T-helper 1 cell treated with Interleukin-12 subunit alpha and Interleukin-12 subunit beta and Interleukin-4 antibody, amounts not matched to agents 30 μg/mL and 1 μg/mL, for 36 hours (primary cell): ENCODE results near the gene MTOR.

ENCODE experiments used
- H3K27ac Mint-ChIP-seq: one replicate; pipeline ENCODE4 v1.8.0; 2021; ENCODE audit warnings: mild to moderate bottlenecking, mixed read lengths
- H3K27me3 Mint-ChIP-seq: one replicate; pipeline ENCODE4 v1.8.0; 2021; ENCODE audit warnings: low read depth, mixed read lengths
- H3K36me3 Mint-ChIP-seq: one replicate; pipeline ENCODE4 v1.8.0; 2021; ENCODE audit warnings: low read depth, mixed read lengths
- H3K4me1 Mint-ChIP-seq: one replicate; pipeline ENCODE4 v1.8.0; 2021; ENCODE audit warnings: low read depth, mixed read lengths
- H3K4me3 Mint-ChIP-seq: one replicate; pipeline ENCODE4 v1.8.0; 2021; ENCODE audit warnings: mild to moderate bottlenecking, moderate library complexity, mixed read lengths
- H3K9me3 Mint-ChIP-seq: one replicate; pipeline ENCODE4 v1.8.0; 2021; ENCODE audit warnings: mixed read lengths

The MTOR gene

GRCh38 chr1:11214698-11215380 is 47.5 kb downstream of the MTOR start:
- Mint-ChIP-seq H3K4me1 (no peaks in the 10 kb centered on the region), H3K36me3 (peaks cover 47% of the 10 kb centered on the region), H3K27ac (no peak overlapping the region), H3K27me3 (no peaks in the 10 kb centered on the region), H3K9me3 (no peaks in the 10 kb centered on the region), H3K4me3 (no peak overlapping the region)

DNA sequence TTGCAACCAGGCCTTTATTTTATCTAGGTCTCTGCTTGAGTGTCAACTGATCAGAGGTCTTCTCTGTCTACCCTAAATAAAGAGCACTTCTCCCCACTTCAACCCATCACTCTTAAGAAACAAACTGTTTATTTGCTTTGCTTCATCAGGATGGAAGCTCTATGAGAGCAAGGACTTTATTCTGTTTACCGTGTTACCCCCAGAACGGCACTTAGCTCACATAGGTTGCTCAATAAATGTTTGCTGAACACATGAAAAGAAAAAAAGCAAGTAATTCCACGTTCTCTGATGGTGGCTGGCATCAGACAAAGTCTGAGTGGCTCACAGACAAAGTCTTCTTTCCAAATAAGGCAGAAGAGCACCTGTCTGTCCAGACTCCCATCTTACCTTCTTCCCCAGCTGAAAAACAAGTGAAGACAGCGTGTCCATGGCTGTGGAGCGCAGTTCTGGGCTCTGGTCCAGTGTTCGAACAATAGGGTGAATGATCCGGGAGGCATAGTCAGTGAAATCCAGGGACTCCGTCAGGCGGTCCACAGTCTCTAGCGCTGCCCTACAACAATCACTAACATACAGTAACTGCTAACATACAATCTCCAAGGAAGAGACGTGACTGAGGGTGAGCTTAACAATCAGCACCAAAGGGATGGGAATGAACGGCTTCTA is 50.3 kb downstream of the MTOR start:
- Mint-ChIP-seq H3K36me3 (peaks cover 39% of the 10 kb centered on the region), H3K27me3 (no peaks in the 10 kb centered on the region), H3K27ac (no peak overlapping the region), H3K4me1 (no peaks in the 10 kb centered on the region), H3K4me3 (no peak overlapping the region), H3K9me3 (no peaks in the 10 kb centered on the region)

DNA sequence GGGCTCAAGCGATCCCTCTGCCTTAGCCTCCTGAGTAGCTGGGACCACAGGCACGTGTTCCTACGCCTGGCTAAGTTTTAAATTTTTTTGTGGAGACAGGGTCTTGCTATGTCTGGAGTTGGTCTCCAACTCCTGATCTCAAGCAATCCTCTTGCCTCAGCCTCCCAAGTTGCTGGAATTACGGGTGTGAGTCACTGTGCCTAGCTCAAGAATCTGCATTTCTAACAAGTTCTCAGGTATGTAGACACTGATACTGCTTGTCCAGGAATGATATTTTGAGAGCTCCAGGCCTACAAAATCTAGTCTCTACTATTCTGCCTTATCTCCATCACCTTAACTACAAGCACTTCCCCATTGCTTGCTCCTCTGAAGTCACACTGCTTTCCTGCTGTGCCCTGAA is 50.9 kb downstream of the MTOR start:
- no peaks in the 10 kb centered on the region for H3K27me3 Mint-ChIP-seq
- no peak overlapping the region for H3K27ac Mint-ChIP-seq
- H3K9me3 Mint-ChIP-seq: no peaks in the 10 kb centered on the region
- peaks cover 36% of the 10 kb centered on the region for H3K36me3 Mint-ChIP-seq
- no peak overlapping the region for H3K4me3 Mint-ChIP-seq
- no peaks in the 10 kb centered on the region for H3K4me1 Mint-ChIP-seq

DNA sequence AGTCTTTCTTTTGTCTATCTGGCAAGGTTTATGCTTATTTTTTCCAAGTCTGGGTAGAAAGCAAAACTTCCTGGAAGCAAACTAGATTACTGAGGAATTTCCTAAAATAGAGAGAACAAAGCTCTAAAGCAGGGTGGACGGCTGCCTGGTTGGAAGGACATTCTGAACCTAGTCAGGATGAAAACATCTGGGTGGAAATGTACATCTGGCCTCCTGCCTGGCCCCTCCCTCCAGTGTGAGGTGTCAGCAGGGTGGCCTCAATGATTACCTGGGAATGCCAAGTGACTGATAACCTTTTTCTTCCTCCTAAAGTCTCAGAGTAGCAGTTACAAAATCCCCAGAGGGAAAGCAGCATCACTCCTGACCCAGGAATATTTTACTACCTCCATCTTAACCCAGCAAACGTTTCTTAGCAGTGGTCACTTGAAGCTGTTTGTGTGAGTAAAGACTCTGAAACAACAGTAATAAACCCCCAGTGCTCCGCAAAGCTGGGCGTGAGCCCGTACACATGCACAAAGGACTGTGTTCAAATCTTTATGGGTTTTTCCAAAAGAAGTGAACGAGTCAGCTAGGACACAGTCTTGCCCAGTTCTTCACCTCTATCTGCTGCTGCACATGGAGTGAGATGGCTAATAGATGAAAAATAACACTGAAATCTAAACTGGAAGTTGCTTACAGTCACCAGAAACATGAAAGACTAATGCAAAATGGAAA is 54.3 kb downstream of the MTOR start:
- H3K27ac Mint-ChIP-seq: no peak overlapping the region
- H3K9me3 Mint-ChIP-seq: no peaks in the 10 kb centered on the region
- no peaks in the 10 kb centered on the region for H3K4me1 Mint-ChIP-seq
- H3K27me3 Mint-ChIP-seq: no peaks in the 10 kb centered on the region
- H3K36me3 Mint-ChIP-seq: peaks cover 31% of the 10 kb centered on the region
- H3K4me3 Mint-ChIP-seq: no peak overlapping the region

DNA sequence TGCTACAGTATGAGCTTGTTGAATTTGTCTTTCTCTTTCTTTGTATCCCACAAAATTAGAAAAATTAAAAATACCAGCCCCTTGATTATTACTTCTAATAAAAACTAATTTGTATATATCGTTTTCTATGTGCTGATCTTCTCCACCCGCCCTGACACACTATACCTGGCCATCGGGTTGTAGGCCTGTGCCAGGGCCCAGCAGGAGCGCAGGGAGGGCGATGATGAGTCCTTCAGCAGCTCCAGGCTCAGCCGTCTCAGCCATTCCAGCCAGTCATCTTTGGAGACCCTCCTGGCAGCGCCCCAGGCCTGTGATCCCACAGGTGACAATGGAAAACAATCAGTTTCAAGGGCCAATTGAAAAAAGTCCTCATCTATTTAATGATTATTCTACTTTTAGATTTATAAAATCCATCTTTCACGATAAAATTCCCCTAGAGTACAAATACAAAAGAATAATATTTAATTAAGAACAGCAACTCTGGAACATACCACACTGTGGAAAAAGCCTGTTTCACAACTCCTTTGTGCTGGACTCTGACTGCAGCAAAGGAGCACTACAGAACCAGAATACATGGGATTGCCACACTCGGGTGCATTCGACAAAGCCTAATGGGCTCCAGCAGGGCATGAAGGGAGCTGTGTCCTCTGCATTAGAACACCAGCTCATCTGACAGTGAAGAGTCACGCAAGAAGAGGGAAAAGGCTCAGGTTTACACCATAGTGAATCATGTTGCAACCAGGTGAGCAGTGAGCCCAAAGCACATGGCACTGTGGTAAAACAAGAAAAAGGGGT is 57.8 kb downstream of the MTOR start:
- Mint-ChIP-seq H3K27me3 (no peaks in the 10 kb centered on the region), H3K4me3 (no peak overlapping the region), H3K9me3 (no peaks in the 10 kb centered on the region), H3K4me1 (no peaks in the 10 kb centered on the region), H3K27ac (no peak overlapping the region), H3K36me3 (peaks cover 11% of the 10 kb centered on the region)

GRCh38 chr1:11198851-11199594 is 63.3 kb downstream of the MTOR start:
- Mint-ChIP-seq H3K36me3 (peaks cover 34% of the 10 kb centered on the region), H3K9me3 (no peaks in the 10 kb centered on the region), H3K4me3 (no peak overlapping the region), H3K27ac (no peak overlapping the region), H3K4me1 (no peaks in the 10 kb centered on the region), H3K27me3 (no peaks in the 10 kb centered on the region)

- Mint-ChIP-seq H3K27me3 (no peaks in the 10 kb centered on the region), H3K4me1 (no peaks in the 10 kb centered on the region), H3K4me3 (no peak overlapping the region), H3K27ac (no peak overlapping the region), H3K9me3 (no peaks in the 10 kb centered on the region), H3K36me3 (peaks cover 31% of the 10 kb centered on the region)
These were observed 64.1 kb downstream of the MTOR start for GRCh38 chr1:11198257-11198656.

DNA sequence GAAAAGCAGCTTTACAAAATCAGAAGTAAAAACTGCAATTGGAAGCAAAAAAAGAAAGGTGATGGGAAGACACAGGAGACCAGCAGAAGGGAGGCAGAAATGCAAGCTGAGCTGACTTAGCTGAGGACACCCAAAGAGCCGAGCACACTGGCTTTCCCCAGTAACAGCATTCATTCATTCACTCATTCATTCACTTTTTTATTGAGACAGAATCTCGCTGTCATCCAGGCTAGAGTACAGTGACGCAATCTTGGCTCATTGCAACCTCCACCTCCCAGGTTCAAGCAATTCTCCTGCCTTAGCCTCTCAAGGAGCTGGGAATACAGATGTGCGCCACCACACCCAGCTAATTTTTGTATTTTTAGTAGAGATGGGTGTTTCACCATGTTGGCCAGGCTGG is 65.0 kb downstream of the MTOR start:
- H3K27me3 Mint-ChIP-seq: no peaks in the 10 kb centered on the region
- H3K4me1 Mint-ChIP-seq: no peaks in the 10 kb centered on the region
- no peak overlapping the region for H3K27ac Mint-ChIP-seq
- peaks cover 33% of the 10 kb centered on the region for H3K36me3 Mint-ChIP-seq
- H3K9me3 Mint-ChIP-seq: no peaks in the 10 kb centered on the region
- no peak overlapping the region for H3K4me3 Mint-ChIP-seq

GRCh38 chr1:11196945-11197344 is 65.4 kb downstream of the MTOR start:
- no peak overlapping the region for H3K27ac Mint-ChIP-seq
- no peaks in the 10 kb centered on the region for H3K9me3 Mint-ChIP-seq
- no peak overlapping the region for H3K4me3 Mint-ChIP-seq
- H3K4me1 Mint-ChIP-seq: no peaks in the 10 kb centered on the region
- no peaks in the 10 kb centered on the region for H3K27me3 Mint-ChIP-seq
- peaks cover 33% of the 10 kb centered on the region for H3K36me3 Mint-ChIP-seq

- Mint-ChIP-seq H3K27ac (no peak overlapping the region), H3K36me3 (peaks cover 29% of the 10 kb centered on the region), H3K4me1 (no peaks in the 10 kb centered on the region)
These were observed 67.8 kb downstream of the MTOR start for GRCh38 chr1:11194407-11195176.

DNA sequence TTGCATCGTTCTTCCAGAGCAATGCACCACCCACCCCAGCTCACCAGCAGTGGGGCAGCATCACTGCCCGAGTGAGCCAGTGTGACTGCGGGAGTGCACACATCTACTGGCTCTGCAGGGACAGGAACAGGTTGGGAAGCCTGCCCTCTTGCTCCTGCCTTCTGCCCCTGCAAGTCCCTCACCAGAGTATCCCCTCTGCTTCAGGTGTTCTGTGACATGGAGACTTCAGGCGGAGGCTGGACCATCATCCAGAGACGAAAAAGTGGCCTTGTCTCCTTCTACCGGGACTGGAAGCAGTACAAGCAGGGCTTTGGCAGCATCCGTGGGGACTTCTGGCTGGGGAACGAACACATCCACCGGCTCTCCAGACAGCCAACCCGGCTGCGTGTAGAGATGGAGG is 69.0 kb downstream of the MTOR start:
- Mint-ChIP-seq H3K4me3 (no peak overlapping the region), H3K27ac (no peak overlapping the region), H3K27me3 (no peaks in the 10 kb centered on the region), H3K36me3 (peaks cover 17% of the 10 kb centered on the region), H3K4me1 (no peaks in the 10 kb centered on the region), H3K9me3 (no peaks in the 10 kb centered on the region)

More at GRCh38 chr1:11194407-11195176, 67.8 kb downstream of the MTOR start:
- Mint-ChIP-seq H3K9me3 (no peaks in the 10 kb centered on the region), H3K4me3 (no peak overlapping the region), H3K27me3 (no peaks in the 10 kb centered on the region)

DNA sequence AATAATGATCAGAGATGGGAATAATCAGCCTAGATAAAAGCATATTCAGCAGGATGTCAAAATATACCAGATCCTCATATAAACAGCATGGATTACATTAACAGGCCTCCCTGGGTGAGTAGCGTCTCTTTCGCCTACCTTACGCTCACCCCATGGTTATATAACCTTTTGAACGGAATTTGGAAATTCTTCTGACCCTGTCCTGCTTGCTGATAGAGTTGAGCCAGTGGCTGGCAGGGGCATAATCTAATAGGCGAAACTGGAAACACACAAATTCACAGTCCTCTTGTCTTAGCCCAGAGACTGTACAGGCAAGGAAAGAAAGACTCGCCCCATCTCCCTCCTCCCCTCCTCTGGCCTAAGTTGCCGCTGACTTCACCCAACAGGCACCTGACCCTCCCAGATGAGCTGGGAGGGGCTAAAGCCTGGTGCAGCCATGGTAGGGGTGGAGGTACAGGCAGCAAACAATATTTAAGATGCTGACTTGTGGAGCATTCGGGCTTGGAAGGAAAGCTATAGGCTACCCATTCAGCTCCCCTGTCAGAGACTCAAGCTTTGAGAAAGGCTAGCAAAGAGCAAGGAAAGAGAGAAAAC is 73.4 kb downstream of the MTOR start, which contains the start of gene ANGPTL7:
Gene ANGPTL7, plus strand, starts transcription at position 498 of the 594 bp plus-strand sequence. CDS start 225 bp downstream, outside the sequence.
- Mint-ChIP-seq H3K36me3 (peaks cover 7% of the 10 kb centered on the region), H3K4me1 (no peaks in the 10 kb centered on the region), H3K27me3 (no peaks in the 10 kb centered on the region), H3K9me3 (no peaks in the 10 kb centered on the region), H3K27ac (no peak within 1 kb of the TSS), H3K4me3 (no peak within 1 kb of the TSS)

DNA sequence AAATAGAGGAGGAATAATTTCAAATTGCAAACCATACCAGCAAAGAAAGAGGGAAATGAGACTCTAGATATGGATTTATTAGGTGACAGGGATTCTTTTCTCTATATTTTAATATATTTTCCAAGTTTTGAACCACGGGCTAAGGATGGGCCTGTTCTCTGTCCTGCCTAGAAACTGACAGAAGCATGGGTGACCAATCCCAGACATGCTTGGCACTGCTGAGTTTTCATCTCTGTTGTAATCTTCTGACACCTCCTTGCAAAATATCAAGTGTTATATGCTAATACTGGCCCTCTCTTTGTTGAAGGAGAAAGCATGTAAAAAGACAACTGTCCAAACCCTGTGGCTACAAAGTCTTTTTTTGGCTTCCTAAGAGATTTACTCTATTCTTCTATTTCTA is 74.0 kb downstream of the MTOR start:
- Mint-ChIP-seq H3K36me3 (peaks cover 6% of the 10 kb centered on the region), H3K9me3 (no peaks in the 10 kb centered on the region), H3K27me3 (no peaks in the 10 kb centered on the region), H3K4me1 (no peaks in the 10 kb centered on the region), H3K27ac (no peak overlapping the region), H3K4me3 (no peak overlapping the region)
